Naive thymus-derived CD8-positive, alpha-beta T cell (primary cell): ENCODE data around the gene PIPOX. TPM values are rescaled to one million over a fixed set of nuclear protein-coding genes. Genes with fewer than 3 reads are reported as not detected.

Source experiments
- ATAC-seq, 2 donors: fragments of 150-1000 bp; cut with Tn5 transposase in 1 of 2; sonication (Bioruptor Pico), chemical (Tn5 transposase) in 1 of 2; 1 replicate in 1 of 2; 2 replicates in 1 of 2; pipeline ENCODE4 v1.10.0; 2021; ENCODE audit warnings: mild to moderate bottlenecking in 2 of 2, moderate library complexity in 2 of 2
- POLR2A ChIA-PET: fragments of 350-600 bp; sonication (Branson Sonifier 250); formaldehyde crosslinking; loops from one replicate; lab custom pipeline; 2021; ENCODE audit warnings: antibody characterized with exemption; lab: Charles Lee
- DNase-seq, 10 donors: peaks; one replicate each; pipeline versions ENCODE4 v3.0.0 to v3.0.0-alpha.2; 2020 to 2022
- H3K27ac Mint-ChIP-seq, 10 donors: one replicate each; pipeline ENCODE4 v1.8.0; 2020 to 2022; ENCODE audit warnings: mild to moderate bottlenecking in 10 of 10, mixed read lengths in 10 of 10, moderate library complexity in 4 of 10, inconsistent platforms in 1 of 10
- H3K27me3 Mint-ChIP-seq, 5 donors: one replicate each; pipeline ENCODE4 v1.8.0; 2021 to 2022; ENCODE audit warnings: mixed read lengths in 5 of 5
- H3K36me3 Mint-ChIP-seq, 3 donors: one replicate each; pipeline ENCODE4 v1.8.0; 2020 to 2022; ENCODE audit warnings: mixed read lengths in 3 of 3, mild to moderate bottlenecking in 2 of 3, inconsistent platforms in 1 of 3
- H3K4me1 Mint-ChIP-seq, 4 donors: one replicate each; pipeline ENCODE4 v1.8.0; 2021 to 2022; ENCODE audit warnings: mixed read lengths in 4 of 4
- H3K4me3 Mint-ChIP-seq, 10 donors: one replicate each; pipeline ENCODE4 v1.8.0; 2020 to 2022; ENCODE audit warnings: mild to moderate bottlenecking in 10 of 10, mixed read lengths in 10 of 10, moderate library complexity in 6 of 10, inconsistent platforms in 1 of 10
- H3K9me3 Mint-ChIP-seq, 9 donors: one replicate each; pipeline ENCODE4 v1.8.0; 2020 to 2022; ENCODE audit warnings: mixed read lengths in 9 of 9, mild to moderate bottlenecking in 3 of 9, inconsistent platforms in 1 of 9, moderate library complexity in 1 of 9
- polyA plus RNA-seq, 3 donors: library from polyadenylated mRNA; unstranded; fragments of 300-500 nt; fragmentation: Illumina TruSeq; gene quantifications; one replicate each; pipeline ENCODE4 v1.2.3, GENCODE V29; 2021
- total RNA-seq, 8 experiments: library from RNA in 2 of 8; stranded (reverse) in 2 of 8; gene quantifications; one replicate each; pipeline ENCODE4 v1.2.3 and lab custom pipeline; 2021 to 2026

Gene PIPOX
- total and polyA plus RNA-seq, 5 experiments from 2014 or later = 1.2 to 8.7 (median 1.5) TPM

GRCh38 chr17:29057361-29057760, 14.4 kb downstream of the PIPOX start:
- POLR2A ChIA-PET = no interaction called here
- ATAC-seq (no peak), DNase-seq (no peak)
- peaks cover 0 to 11% (median 4%) of the 10 kb centered on the region in 4 donors for H3K4me1 Mint-ChIP-seq
- H3K9me3 Mint-ChIP-seq = no peaks in the 10 kb centered on the region
- no peak overlapping the region for H3K4me3 Mint-ChIP-seq
- no peaks in the 10 kb centered on the region for H3K36me3 Mint-ChIP-seq
- peaks cover 0 to 9% (median 0%) of the 10 kb centered on the region in 5 donors for H3K27me3 Mint-ChIP-seq
- no peak overlapping the region for H3K27ac Mint-ChIP-seq

GRCh38 chr17:29058391-29058790, 15.4 kb downstream of the PIPOX start:
- Mint-ChIP-seq H3K27ac (no peak overlapping the region), H3K9me3 (no peaks in the 10 kb centered on the region), H3K36me3 (no peaks in the 10 kb centered on the region), H3K27me3 (peaks cover 0 to 12% (median 1%) of the 10 kb centered on the region in 5 donors), H3K4me1 (peaks cover 0 to 11% (median 4%) of the 10 kb centered on the region in 4 donors), H3K4me3 (no peak overlapping the region)
- DNase-seq (no peak), ATAC-seq (no peak)
- POLR2A ChIA-PET = no interaction called here

GRCh38 chr17:29059281-29059680, 16.3 kb downstream of the PIPOX start:
- Mint-ChIP-seq H3K4me3 (no peak overlapping the region), H3K9me3 (no peaks in the 10 kb centered on the region), H3K36me3 (no peaks in the 10 kb centered on the region), H3K27me3 (peaks cover 0 to 12% (median 2%) of the 10 kb centered on the region in 5 donors), H3K4me1 (peaks cover 0 to 11% (median 4%) of the 10 kb centered on the region in 4 donors), H3K27ac (no peak overlapping the region)
- POLR2A ChIA-PET = no interaction called here
- no peak for DNase-seq
- ATAC-seq = no peak

- DNase-seq (no peak), ATAC-seq (no peak)
- no peak overlapping the region for H3K4me3 Mint-ChIP-seq
- peak overlapping the region in 1 of 10 donors; percentile 12 for H3K27ac Mint-ChIP-seq
- H3K27me3 Mint-ChIP-seq = peaks cover 0 to 12% (median 2%) of the 10 kb centered on the region in 5 donors
- POLR2A ChIA-PET = no interaction called here
- H3K4me1 Mint-ChIP-seq = peaks cover 0 to 11% (median 4%) of the 10 kb centered on the region in 4 donors
- no peaks in the 10 kb centered on the region for H3K9me3 Mint-ChIP-seq
- no peaks in the 10 kb centered on the region for H3K36me3 Mint-ChIP-seq
Measured at GRCh38 chr17:29060475-29060874, 17.5 kb downstream of the PIPOX start.

GRCh38 chr17:29061036-29061435, 18.1 kb downstream of the PIPOX start:
- DNase-seq (no peak), ATAC-seq (no peak)
- Mint-ChIP-seq H3K9me3 (no peaks in the 10 kb centered on the region), H3K27ac (no peak overlapping the region), H3K27me3 (peaks cover 0 to 12% (median 2%) of the 10 kb centered on the region in 5 donors), H3K4me1 (peaks cover 0 to 11% (median 4%) of the 10 kb centered on the region in 4 donors), H3K36me3 (no peaks in the 10 kb centered on the region), H3K4me3 (no peak overlapping the region)
- POLR2A ChIA-PET = no interaction called here

GRCh38 chr17:29062215-29062614, 19.3 kb downstream of the PIPOX start:
- ATAC-seq = no peak

GRCh38 chr17:29063992-29064391, 21.1 kb downstream of the PIPOX start:
- peaks cover 0 to 12% (median 2%) of the 10 kb centered on the region in 5 donors for H3K27me3 Mint-ChIP-seq
- POLR2A ChIA-PET = no interaction called here
- ATAC-seq (no peak), DNase-seq (no peak)
- H3K4me3 Mint-ChIP-seq = no peak overlapping the region
- peaks cover 0 to 11% (median 4%) of the 10 kb centered on the region in 4 donors for H3K4me1 Mint-ChIP-seq
- H3K9me3 Mint-ChIP-seq = no peaks in the 10 kb centered on the region
- no peak overlapping the region for H3K27ac Mint-ChIP-seq
- H3K36me3 Mint-ChIP-seq = no peaks in the 10 kb centered on the region

More at GRCh38 chr17:29062215-29062614, 19.3 kb downstream of the PIPOX start:
- H3K9me3 Mint-ChIP-seq = no peaks in the 10 kb centered on the region
- peak overlapping the region in 1 of 10 donors; percentile 7 for H3K27ac Mint-ChIP-seq
- no peaks in the 10 kb centered on the region for H3K36me3 Mint-ChIP-seq
- no peak for DNase-seq
- peaks cover 0 to 12% (median 2%) of the 10 kb centered on the region in 5 donors for H3K27me3 Mint-ChIP-seq
- POLR2A ChIA-PET = interaction anchor here (0.6 kb wide), 1 partner anchor 383 kb away, joined by 3 read pairs; no protein-coding TSS in a partner anchor
- H3K4me3 Mint-ChIP-seq = no peak overlapping the region
- peaks cover 0 to 11% (median 4%) of the 10 kb centered on the region in 4 donors for H3K4me1 Mint-ChIP-seq

- Mint-ChIP-seq H3K4me3 (no peak overlapping the region), H3K9me3 (no peaks in the 10 kb centered on the region), H3K36me3 (no peaks in the 10 kb centered on the region), H3K4me1 (peaks cover 0 to 1% (median 0%) of the 10 kb centered on the region in 4 donors), H3K27me3 (peaks cover 0 to 7% (median 0%) of the 10 kb centered on the region in 5 donors), H3K27ac (no peak overlapping the region)
- POLR2A ChIA-PET = no interaction called here
- ATAC-seq (no peak), DNase-seq (no peak)
Measured at GRCh38 chr17:29066047-29066446, 23.1 kb downstream of the PIPOX start.

- no peaks in the 10 kb centered on the region for H3K36me3 Mint-ChIP-seq
- no peak for DNase-seq
- no peaks in the 10 kb centered on the region for H3K9me3 Mint-ChIP-seq
- H3K4me1 Mint-ChIP-seq = no peaks in the 10 kb centered on the region
- peaks cover 0 to 7% (median 0%) of the 10 kb centered on the region in 5 donors for H3K27me3 Mint-ChIP-seq
- POLR2A ChIA-PET = no interaction called here
- no peak for ATAC-seq
- H3K27ac Mint-ChIP-seq = no peak overlapping the region
- H3K4me3 Mint-ChIP-seq = no peak overlapping the region
Measured at GRCh38 chr17:29066606-29067005, 23.7 kb downstream of the PIPOX start.

GRCh38 chr17:29068818-29069217, 25.9 kb downstream of the PIPOX start:
- Mint-ChIP-seq H3K27me3 (peaks cover 0 to 5% (median 0%) of the 10 kb centered on the region in 5 donors), H3K4me1 (peaks cover 0 to 7% (median 0%) of the 10 kb centered on the region in 4 donors)

GRCh38 chr17:29069526-29070041, 26.6 kb downstream of the PIPOX start:
- H3K27me3 Mint-ChIP-seq = peaks cover 0 to 5% (median 0%) of the 10 kb centered on the region in 5 donors
- DNase-seq = no peak
- POLR2A ChIA-PET = no interaction called here
- H3K9me3 Mint-ChIP-seq = no peaks in the 10 kb centered on the region
- H3K4me3 Mint-ChIP-seq = no peak overlapping the region
- H3K4me1 Mint-ChIP-seq = peaks cover 0 to 7% (median under 1%) of the 10 kb centered on the region in 4 donors
- H3K27ac Mint-ChIP-seq = peak overlapping the region in 1 of 10 donors; percentile 48
- no peak for ATAC-seq
- H3K36me3 Mint-ChIP-seq = no peaks in the 10 kb centered on the region

More at GRCh38 chr17:29068818-29069217, 25.9 kb downstream of the PIPOX start:
- ATAC-seq = no peak
- no peak for DNase-seq
- Mint-ChIP-seq H3K36me3 (no peaks in the 10 kb centered on the region), H3K27ac (no peak overlapping the region), H3K4me3 (no peak overlapping the region), H3K9me3 (no peaks in the 10 kb centered on the region)
- POLR2A ChIA-PET = no interaction called here

GRCh38 chr17:29070308-29070707, 27.4 kb downstream of the PIPOX start:
- H3K4me3 Mint-ChIP-seq = no peak overlapping the region
- DNase-seq = no peak
- H3K27me3 Mint-ChIP-seq = peaks cover 0 to 4% (median 0%) of the 10 kb centered on the region in 5 donors
- H3K4me1 Mint-ChIP-seq = peaks cover 0 to 7% (median 2%) of the 10 kb centered on the region in 4 donors
- H3K27ac Mint-ChIP-seq = peak overlapping the region in 1 of 10 donors; percentile 61
- H3K9me3 Mint-ChIP-seq = no peaks in the 10 kb centered on the region
- POLR2A ChIA-PET = no interaction called here
- ATAC-seq = no peak
- no peaks in the 10 kb centered on the region for H3K36me3 Mint-ChIP-seq

GRCh38 chr17:29070781-29071180, 27.8 kb downstream of the PIPOX start:
- no peaks in the 10 kb centered on the region for H3K36me3 Mint-ChIP-seq

More at GRCh38 chr17:29070781-29071180, 27.8 kb downstream of the PIPOX start:
- no peaks in the 10 kb centered on the region for H3K9me3 Mint-ChIP-seq
- H3K4me3 Mint-ChIP-seq = no peak overlapping the region
- POLR2A ChIA-PET = no interaction called here
- peaks cover 0 to 10% (median 2%) of the 10 kb centered on the region in 4 donors for H3K4me1 Mint-ChIP-seq
- DNase-seq = no peak
- no peak for ATAC-seq
- H3K27me3 Mint-ChIP-seq = peaks cover 0 to under 1% (median 0%) of the 10 kb centered on the region in 5 donors
- peak overlapping the region in 1 of 10 donors; percentile 61 for H3K27ac Mint-ChIP-seq
